Smooth muscle cell (in vitro differentiated cells): ENCODE results near the gene LMTK3. TPM values are rescaled to one million over a fixed set of nuclear protein-coding genes. Genes with fewer than 3 reads are reported as not detected.

Source experiments
- DNase-seq: peaks from one replicate; lab custom pipeline; 2025; ENCODE audit not compliant: unreplicated experiment; lab: John Stamatoyannopoulos, UW
- H2AFZ ChIP-seq: fragments of 200-600 bp; sonication (generic); 2 replicates; pipeline ENCODE4 v1.6.0; 2016; ENCODE audit warnings: antibody characterized with exemption, low read depth, mild to moderate bottlenecking
- H3F3A ChIP-seq: fragments of 200-600 bp; sonication (generic); 2 replicates; pipeline ENCODE4 v1.6.0; 2017; ENCODE audit warnings: antibody characterized with exemption, low read depth
- H3K27ac ChIP-seq: fragments of 200-600 bp; sonication (generic); 2 replicates; pipeline ENCODE4 v1.5.1; 2016; ENCODE audit warnings: low read depth, mild to moderate bottlenecking
- H3K27me3 ChIP-seq: fragments of 200-600 bp; sonication (generic); 2 replicates; pipeline ENCODE4 v1.6.1; 2016; ENCODE audit warnings: low read depth, mild to moderate bottlenecking
- H3K36me3 ChIP-seq: fragments of 200-600 bp; sonication (generic); 2 replicates; pipeline ENCODE4 v1.5.1; 2016; ENCODE audit warnings: low read depth
- H3K4me1 ChIP-seq: fragments of 200-600 bp; sonication (generic); 2 replicates; pipeline ENCODE4 v1.5.1; 2016; ENCODE audit warnings: low read depth
- H3K4me2 ChIP-seq: fragments of 200-600 bp; sonication (generic); 2 replicates; pipeline ENCODE4 v1.6.0; 2016; ENCODE audit warnings: mild to moderate bottlenecking
- H3K4me3 ChIP-seq: fragments of 200-600 bp; sonication (generic); 2 replicates; pipeline ENCODE4 v1.5.1; 2016; ENCODE audit warnings: mild to moderate bottlenecking
- H3K79me2 ChIP-seq: fragments of 200-600 bp; sonication (generic); 2 replicates; pipeline ENCODE4 v1.6.0; 2016; ENCODE audit warnings: low read depth, mild to moderate bottlenecking
- H3K9ac ChIP-seq: fragments of 200-600 bp; sonication (generic); 2 replicates; pipeline ENCODE4 v1.6.0; 2016; ENCODE audit warnings: low read depth
- H3K9me3 ChIP-seq: fragments of 200-600 bp; sonication (generic); replicated peaks from 2 replicates; pipeline ENCODE4 v1.5.1; 2016; ENCODE audit warnings: low read depth
- H4K20me1 ChIP-seq: fragments of 200-600 bp; sonication (generic); 2 replicates; pipeline ENCODE4 v1.6.0; 2016; ENCODE audit warnings: low read depth
- WGBS: methylation state at CpG from one replicate; pipeline ENCODE4 v1.1.7; 2016; ENCODE audit warnings: low lambda C conversion rate; 5-methylcytosine and 5-hydroxymethylcytosine counted together
- polyA plus RNA-seq: library from polyadenylated mRNA; unstranded; fragments of >200 nt; fragmentation: Nextera tagmentation; extraction: Ambion mirVana; gene quantifications from 2 replicates; pipeline ENCODE4 v1.2.1, GENCODE V29; 2016
- total RNA-seq: library from RNA; depleted of rRNA; stranded (reverse); fragments of >200 nt; gene quantifications from 2 replicates; pipeline ENCODE4 v1.2.3, GENCODE V29; 2014
- TF ChIP-seq, protein P1 (sequence below): fragments of 200-600 bp; sonication (generic); IDR thresholded peaks from 2 replicates; pipeline ENCODE4 v1.5.1; 2017; ENCODE audit warnings: borderline replicate concordance, mild to moderate bottlenecking, antibody characterized with exemption; ENCODE audit not compliant: insufficient read depth, poor library complexity, severe bottlenecking

The LMTK3 gene
- total and polyA plus RNA-seq, 2 experiments from 2014 or later: 0.66 to 3.1 TPM

DNA sequence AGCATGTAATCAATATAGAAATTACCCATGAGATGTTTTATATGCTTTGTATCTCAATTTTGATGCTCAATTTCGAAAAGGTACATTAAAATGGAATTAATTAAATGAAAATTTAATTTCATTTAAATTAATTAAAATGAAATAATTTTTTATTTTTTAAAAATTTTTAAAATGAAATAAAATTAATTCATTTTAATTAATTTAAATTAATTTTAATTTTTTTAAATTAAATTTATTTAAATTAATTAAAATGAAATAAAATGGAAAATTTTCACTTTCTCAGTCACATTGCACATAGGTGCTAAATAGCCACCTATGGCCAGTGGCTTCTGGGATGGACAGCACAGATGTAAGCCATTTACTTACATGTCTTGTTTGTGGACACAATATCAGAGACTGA lies 36.1 kb upstream of the LMTK3 start:
- H3K27me3 ChIP-seq: no peaks in the 10 kb centered on the region
- TF ChIP-seq, protein P1, sequence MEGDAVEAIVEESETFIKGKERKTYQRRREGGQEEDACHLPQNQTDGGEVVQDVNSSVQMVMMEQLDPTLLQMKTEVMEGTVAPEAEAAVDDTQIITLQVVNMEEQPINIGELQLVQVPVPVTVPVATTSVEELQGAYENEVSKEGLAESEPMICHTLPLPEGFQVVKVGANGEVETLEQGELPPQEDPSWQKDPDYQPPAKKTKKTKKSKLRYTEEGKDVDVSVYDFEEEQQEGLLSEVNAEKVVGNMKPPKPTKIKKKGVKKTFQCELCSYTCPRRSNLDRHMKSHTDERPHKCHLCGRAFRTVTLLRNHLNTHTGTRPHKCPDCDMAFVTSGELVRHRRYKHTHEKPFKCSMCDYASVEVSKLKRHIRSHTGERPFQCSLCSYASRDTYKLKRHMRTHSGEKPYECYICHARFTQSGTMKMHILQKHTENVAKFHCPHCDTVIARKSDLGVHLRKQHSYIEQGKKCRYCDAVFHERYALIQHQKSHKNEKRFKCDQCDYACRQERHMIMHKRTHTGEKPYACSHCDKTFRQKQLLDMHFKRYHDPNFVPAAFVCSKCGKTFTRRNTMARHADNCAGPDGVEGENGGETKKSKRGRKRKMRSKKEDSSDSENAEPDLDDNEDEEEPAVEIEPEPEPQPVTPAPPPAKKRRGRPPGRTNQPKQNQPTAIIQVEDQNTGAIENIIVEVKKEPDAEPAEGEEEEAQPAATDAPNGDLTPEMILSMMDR: no peak
- WGBS: 80% methylated on average over 1 of the region's 1 CpG

DNA sequence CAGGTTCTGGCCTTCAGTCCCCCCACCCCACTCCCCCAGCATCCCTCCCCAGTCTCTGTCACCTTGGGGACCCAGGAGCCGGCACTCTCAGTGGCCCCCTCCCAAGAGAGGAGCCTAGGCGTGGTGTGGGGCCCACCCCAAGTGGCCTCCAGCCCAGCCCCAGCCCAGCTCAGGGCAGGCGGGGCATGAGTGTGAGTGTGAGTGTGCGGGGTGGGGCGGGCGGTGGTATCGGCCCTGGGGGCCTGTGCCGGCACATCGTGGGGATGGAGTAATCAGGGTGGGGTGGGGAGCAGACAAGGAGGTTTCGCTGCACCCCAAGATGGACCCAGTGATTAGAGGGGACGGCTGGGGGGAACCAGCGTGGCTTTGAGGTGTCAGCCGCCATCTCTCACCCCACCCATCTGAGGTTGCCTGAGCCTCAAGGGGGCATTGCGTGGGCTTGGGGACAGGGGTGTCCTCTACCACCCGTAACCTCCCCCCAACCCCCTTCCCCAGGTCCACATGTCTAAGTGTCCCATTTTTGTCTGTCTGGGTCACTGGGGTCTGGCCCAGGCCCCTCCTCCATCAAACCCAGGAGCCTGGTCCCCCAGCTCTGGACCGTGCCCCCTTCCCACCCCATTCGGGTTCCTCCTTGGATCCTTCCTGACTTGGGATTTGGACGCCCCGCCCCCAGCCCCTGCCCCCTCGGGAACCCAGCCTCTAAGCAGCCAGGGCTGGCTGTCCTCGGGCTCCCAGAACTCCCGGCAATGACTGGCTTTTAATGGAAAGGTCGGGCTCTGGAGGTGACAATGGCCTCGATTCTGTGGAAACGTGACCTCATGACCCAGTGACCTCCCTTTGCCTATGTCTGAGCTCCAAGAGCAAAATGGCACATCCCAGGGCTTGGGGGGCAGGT lies 33.5 kb upstream of the LMTK3 start:
- Histone ChIP-seq H3K27me3 (no peaks in the 10 kb centered on the region), H3K9ac (no peak overlapping the region), H3F3A (no peaks in the 10 kb centered on the region), H3K4me2 (no peak overlapping the region), H3K9me3 (no peaks in the 10 kb centered on the region), H3K4me1 (no peaks in the 10 kb centered on the region), H4K20me1 (no peaks in the 10 kb centered on the region), H2AFZ (no peak overlapping the region), H3K36me3 (no peaks in the 10 kb centered on the region), H3K79me2 (no peaks in the 10 kb centered on the region), H3K4me3 (no peak overlapping the region), H3K27ac (no peak overlapping the region)
- WGBS: 83% methylated on average over 12 of the region's 25 CpGs
- TF ChIP-seq, protein P1: no peak
- DNase-seq: no peak

More for the DNA sequence above, 36.1 kb upstream of the LMTK3 start:
- H3K36me3 ChIP-seq: no peaks in the 10 kb centered on the region
- no peaks in the 10 kb centered on the region for H3K4me1 ChIP-seq
- DNase-seq: no peak
- H3K27ac ChIP-seq: no peak overlapping the region
- H3F3A ChIP-seq: no peaks in the 10 kb centered on the region
- no peak overlapping the region for H3K4me3 ChIP-seq
- no peaks in the 10 kb centered on the region for H4K20me1 ChIP-seq
- no peaks in the 10 kb centered on the region for H3K9me3 ChIP-seq
- no peaks in the 10 kb centered on the region for H3K79me2 ChIP-seq
- no peak overlapping the region for H3K9ac ChIP-seq
- no peak overlapping the region for H2AFZ ChIP-seq
- H3K4me2 ChIP-seq: no peak overlapping the region

DNA sequence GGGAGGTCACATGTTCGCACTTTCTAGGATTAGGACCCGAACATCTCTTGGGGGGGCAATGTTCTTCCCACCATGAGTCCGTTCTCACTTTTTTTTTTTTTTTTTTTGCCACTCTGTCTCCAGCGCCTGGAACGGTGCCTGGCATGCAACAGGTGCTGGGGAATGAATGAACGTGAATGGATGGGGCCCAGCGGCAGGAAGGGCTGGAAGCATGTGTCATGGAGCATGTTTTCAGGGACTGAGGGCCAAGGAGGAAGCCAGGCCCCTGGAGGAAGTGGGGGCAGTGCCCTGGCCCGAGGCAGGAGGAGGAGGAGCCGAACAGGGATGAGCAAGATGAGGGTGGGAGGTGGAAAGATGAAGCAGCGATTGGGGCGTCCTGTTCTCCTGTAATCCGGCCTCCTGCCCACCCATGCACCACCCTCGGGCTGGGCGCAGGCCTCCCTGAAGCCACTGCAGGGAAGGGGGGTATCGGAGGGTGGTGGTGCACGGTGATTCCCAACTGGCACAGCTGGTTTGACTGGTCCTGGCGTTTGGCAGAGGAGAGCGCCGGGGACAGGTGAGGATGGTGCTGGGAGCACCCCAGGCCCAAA lies 31.6 kb upstream of the LMTK3 start:
- Histone ChIP-seq H3K4me3 (no peak overlapping the region), H3K9me3 (no peaks in the 10 kb centered on the region), H4K20me1 (no peaks in the 10 kb centered on the region), H2AFZ (no peak overlapping the region), H3F3A (no peaks in the 10 kb centered on the region), H3K27ac (no peak overlapping the region), H3K4me1 (no peaks in the 10 kb centered on the region), H3K36me3 (no peaks in the 10 kb centered on the region), H3K4me2 (no peak overlapping the region), H3K27me3 (no peaks in the 10 kb centered on the region), H3K9ac (no peak overlapping the region), H3K79me2 (no peaks in the 10 kb centered on the region)
- no peak for DNase-seq
- 47% methylated on average over 18 of the region's 19 CpGs for WGBS
- TF ChIP-seq, protein P1: no peak

DNA sequence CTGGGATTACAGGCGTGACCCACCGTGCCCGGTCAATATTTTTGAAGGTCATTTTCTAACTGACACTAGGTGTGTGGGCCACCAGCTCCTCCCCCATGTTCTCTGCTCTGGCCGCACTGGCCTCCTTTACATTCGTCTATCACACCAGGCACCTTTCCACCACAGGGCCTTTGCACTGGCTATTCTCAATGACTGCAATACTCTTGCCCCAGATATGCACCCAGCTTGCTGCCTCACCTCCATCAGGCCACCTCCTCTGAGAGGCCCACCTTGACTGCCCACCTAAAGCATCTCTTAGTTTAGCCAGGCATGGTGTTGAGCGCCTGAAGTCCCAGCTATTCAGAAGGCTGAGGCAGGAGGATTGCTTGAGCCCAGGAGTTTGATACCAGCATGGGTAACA lies 30.2 kb upstream of the LMTK3 start:
- Histone ChIP-seq H3K9ac (no peak overlapping the region), H3F3A (no peaks in the 10 kb centered on the region), H3K27me3 (no peaks in the 10 kb centered on the region), H3K27ac (no peak overlapping the region), H3K4me2 (no peak overlapping the region), H3K4me1 (no peaks in the 10 kb centered on the region), H3K36me3 (no peaks in the 10 kb centered on the region), H3K79me2 (no peaks in the 10 kb centered on the region), H3K9me3 (no peaks in the 10 kb centered on the region), H4K20me1 (no peaks in the 10 kb centered on the region), H2AFZ (no peak overlapping the region), H3K4me3 (no peak overlapping the region)
- TF ChIP-seq, protein P1: no peak
- 98% methylated on average over 6 of the region's 6 CpGs for WGBS
- DNase-seq: no peak
